GM21528 (cell line): ENCODE results near the gene TUBA4A.
"Not testable (repeated sequence)": the region's sequence is repeated elsewhere in the genome, so short reads cannot be mapped to it uniquely, and the experiment has no call there.

ENCODE experiments used
- ATAC-seq: cut with Tn5 transposase; IDR thresholded peaks from one replicate; pipeline ENCODE4 v1.9.1; 2021; ENCODE audit warnings: mild to moderate bottlenecking, moderate library complexity; ENCODE audit not compliant: unreplicated experiment, low FRiP score

Gene TUBA4A

DNA sequence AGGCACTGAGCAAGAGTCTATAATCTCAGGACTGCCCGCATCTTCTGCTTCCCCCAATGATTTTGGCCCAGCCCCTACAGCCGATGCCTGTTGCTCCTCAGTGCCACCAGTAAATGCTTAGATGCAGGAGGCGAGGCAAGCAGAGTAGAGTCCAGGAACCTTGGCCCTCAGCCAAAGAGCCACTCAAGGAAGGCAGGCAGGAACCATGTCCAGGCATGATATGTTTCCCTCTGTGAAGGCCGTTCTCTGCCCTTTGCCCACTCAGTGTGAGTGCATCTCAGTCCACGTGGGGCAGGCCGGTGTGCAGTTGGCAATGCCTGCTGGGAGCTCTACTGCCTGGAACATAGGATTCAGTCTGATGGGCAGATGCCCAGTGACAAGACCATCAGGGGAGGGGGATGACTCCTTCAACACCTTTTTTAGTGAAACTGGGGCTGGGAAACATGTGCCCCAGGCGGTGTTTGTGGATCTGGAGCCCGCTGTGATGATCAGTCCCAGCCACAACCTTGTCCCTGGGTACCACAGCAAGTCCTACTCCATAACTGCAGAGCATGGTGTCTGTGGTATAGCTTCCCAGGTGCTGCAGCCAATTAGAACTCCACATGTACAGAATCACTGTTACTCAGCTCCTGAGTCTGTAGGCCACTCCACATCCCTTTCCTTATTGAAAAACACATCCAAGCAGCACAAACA lies 15.8 kb upstream of the TUBA4A start:
- ATAC-seq: no peak

DNA sequence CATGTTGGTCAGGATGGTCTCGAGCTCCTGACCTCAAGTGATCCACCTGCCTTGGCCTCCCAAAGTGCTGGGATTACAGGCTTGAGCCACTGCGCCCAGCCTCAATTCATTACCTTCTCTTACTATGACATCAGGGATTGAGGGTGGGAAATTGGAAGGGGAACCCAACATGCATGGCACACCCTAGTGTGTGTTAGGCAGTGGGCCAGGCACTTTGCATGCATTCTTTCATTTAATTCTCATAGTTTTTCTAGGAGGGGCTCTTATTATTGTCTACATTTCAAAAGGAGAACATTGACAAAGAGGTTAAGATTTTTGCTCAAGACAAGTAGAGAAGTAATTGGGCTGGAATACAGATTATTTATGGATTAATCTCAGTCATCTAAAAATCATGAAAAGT lies 14.6 kb upstream of the TUBA4A start:
- no peak for ATAC-seq

DNA sequence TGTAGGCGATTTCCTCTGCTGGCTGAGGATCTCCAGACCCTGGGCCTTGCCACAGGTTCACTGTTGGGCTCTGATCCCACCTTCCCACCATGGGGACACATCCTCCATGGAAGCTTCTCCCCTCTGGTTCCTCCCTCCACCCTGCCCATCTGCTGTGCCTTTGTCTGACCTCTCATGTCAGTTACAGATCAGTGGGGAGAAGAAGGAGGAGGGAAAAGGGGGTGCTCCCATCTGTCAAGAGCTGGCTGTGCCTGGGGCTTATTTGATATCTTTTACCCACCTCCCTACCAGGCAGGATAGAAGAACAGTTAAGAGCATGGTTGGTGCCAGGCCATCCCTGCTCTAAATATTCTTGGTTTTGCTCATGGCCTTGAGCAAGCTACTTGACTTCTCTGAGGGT lies 13.2 kb upstream of the TUBA4A start:
- ATAC-seq: no peak

DNA sequence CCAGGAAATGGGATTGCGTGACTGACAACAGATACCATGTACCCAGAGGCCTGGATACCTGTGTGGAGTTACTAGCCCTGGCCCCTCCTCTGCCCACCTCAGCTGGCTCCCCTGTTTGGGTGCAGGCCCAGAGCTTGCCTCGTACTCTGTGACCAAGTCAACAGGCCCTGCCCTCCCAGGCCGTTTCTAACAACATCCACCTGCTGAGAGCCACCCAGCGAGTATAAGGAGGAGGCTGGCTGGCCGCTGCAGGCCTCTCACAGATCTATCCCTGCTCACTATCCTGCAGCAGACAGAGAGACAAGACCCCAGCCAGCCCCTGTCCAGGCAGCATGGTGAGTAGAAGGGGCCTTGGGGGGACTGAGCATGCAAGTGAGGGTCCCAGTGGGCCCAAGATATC lies 12.5 kb upstream of the TUBA4A start:
- ATAC-seq: no peak

DNA sequence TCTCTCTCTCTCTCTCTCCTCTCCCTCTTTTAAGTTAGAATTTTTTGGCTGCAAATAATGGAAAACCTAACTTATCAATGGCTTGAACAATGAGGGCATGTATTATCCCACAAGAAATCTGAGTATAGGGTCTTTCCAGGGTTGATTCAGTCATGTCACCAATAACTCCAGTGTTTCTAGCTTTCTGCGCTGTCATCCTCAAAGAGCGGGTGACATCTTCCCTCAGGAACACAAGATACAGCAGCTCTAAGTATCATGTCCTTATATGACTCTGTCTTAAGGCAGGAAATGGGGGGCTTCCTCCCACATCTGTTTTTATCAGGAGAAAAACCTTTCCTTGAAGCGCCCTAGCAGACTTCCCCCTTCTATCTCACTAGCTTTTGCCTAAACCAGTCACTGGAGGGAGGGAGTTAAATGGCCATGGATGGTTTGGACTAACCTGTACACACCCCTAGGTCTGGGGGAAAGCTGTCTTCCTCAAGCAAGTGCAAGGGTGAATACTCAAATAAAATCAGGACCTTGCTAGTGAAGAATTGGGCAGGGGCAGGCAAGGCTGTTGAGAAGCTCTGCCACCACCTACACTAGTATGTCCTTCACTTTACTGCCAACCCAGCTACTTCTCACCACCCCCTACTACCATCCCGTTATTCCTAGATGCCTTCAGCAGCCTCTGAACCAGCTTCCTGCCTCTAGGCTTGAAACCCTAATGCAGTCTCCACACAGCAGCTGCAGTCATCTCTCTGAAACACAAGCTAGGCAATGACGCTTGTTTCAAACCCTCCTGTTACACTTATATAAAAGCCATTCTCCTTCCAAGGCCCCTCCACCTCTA lies 7.5 kb upstream of the TUBA4A start:
- ATAC-seq: no peak

DNA sequence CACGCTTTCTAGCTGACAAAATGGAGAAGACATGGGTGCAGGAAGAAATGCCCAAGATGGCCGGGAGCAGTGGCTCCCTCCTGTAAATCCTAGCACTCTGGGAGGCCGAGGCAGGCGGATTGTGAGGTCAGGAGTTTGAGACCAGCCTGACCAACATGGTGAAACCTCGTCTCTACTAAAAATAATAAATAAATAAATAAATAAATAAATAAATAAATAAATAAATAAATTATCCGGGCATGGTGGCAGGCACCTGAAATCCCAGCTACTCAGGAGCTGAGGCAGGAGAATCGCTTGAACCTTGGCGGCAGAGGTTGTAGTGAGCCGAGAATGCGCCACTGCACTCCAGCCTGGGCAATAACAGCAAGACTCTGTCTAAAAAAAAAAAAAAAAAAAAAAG lies 5.2 kb upstream of the TUBA4A start:
- ATAC-seq: not testable (repeated sequence)

DNA sequence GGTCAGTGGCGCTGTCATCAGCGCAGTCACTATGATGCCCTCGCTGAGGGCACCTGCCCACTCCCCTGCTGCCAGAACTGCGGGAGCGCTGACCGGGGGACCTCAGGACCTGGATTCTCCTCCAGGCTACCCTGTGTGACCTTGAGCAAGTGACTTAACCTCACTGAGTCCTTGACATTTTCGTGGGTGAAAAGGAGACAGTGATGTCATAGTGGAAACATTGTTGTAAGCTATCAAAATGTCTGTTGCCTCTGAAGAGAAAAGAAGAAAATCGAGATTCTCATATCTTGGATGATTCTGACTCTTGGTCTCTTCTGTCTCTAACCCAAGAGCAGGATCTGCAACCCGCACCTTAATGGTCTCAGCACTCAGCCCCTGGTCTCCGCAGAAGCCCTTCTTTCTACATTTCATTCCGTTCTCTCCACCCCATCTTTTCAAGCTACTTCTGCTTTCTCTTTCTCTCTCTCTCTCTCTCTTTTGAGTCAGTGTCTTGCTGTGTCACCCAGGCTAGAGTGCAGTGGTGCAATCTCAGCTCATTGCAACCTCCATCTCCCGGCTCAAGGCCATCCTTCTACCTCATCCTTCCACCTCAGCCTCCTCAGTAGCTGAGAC lies 978 bp upstream of the TUBA4A start:
- peak; percentile 24 for ATAC-seq

DNA sequence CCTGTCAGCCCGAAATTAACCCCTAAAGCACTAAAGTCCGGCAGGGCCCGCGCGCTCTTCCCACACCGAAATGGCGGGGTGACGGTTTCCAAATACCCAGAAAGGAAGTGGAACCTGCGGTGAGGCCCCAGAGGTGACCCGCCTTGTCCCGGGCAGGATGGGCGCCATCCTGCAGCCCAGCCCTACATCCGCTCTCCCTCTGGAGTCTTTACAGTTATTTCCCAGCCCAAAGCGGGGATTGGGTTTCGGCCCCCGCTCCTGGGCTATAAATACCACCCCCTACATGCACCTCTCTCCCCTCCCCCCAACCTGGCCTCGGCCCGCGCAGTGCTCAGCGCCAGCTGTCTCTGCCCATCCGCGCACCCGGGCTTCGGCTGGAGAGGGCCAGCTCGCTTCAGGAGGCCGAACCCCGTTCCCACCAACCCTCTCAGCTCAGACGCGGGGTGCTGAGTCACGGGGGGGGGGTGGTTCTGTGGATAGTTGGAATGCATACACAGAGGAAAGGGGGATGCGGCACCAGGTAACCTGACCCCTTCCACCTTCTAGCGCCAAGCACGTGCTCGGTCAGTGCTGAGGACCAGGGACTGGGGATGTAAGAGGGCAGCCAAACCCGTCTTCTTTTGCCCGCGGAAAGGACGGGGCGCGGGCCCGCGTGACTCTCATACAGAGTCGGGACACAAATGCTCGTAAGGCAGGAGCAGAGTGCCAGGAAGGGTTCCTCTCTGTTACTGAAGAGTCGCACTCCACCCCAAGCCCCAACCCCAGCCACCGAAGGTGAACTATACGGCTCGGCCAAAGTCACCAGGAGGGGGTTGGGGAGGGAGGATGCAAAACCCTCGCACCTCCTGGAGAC lies 592 bp downstream of the TUBA4A start, which contains the start of gene TUBA4B:
TSS of gene TUBA4B (plus strand) at position 344 of the 853 bp plus-strand sequence. CDS start at position 509, 165 bp downstream.
- ATAC-seq: peak; percentile 20

DNA sequence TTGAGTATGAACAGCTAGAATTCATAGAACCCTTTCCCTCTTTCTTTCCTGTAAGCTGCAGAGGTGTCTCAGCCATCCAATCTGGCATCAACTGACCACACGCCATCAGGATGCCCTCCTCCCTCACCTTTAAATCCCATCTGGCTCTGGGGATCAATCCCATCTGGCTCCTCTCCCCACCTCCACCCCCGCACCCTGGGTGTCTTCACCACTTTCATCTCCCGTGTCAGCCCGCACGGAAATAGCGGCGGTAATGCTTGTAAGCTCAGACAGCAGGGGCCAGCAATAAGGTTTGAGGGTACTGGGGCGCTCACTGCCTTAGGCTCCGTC lies 1.2 kb downstream of the TUBA4A start:
- ATAC-seq: no peak

DNA sequence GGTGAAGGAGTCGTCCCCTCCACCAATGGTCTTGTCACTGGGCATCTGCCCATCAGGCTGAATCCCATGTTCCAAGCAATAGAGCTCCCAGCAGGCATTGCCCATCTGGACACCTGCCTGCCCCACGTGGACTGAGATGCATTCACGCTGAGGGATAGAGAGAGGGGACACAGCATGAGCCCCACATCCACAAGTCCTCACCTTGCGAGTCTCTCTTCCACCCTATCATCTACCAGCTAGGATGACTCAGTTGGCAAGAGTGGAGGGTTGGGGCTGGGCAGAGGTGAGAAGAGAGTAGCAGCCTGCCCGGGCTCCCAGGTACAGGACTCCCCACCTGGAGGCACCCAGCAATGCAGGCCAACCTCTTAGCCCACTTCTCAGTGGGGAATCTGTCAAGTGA lies 1.6 kb downstream of the TUBA4A start:
- ATAC-seq: no peak

DNA sequence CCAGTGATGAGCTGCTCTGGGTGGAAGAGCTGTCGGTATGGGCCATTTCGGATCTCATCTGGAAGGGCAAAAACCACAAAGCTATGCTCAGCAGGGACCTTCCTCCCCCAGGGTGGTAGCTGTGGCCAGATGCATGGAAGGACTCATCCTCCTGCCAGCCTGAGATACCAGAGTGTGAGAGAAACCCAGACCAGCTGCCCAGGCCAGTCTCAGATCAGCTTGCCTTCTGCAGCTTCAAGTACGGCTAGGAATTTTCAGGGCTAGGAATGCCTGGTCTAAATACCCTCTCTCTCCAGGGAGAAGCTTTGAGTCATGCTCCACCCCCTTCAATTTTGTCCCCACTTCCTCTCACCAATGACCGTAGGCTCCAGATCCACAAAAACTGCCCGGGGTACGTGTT lies 2.1 kb downstream of the TUBA4A start:
- no peak for ATAC-seq

DNA sequence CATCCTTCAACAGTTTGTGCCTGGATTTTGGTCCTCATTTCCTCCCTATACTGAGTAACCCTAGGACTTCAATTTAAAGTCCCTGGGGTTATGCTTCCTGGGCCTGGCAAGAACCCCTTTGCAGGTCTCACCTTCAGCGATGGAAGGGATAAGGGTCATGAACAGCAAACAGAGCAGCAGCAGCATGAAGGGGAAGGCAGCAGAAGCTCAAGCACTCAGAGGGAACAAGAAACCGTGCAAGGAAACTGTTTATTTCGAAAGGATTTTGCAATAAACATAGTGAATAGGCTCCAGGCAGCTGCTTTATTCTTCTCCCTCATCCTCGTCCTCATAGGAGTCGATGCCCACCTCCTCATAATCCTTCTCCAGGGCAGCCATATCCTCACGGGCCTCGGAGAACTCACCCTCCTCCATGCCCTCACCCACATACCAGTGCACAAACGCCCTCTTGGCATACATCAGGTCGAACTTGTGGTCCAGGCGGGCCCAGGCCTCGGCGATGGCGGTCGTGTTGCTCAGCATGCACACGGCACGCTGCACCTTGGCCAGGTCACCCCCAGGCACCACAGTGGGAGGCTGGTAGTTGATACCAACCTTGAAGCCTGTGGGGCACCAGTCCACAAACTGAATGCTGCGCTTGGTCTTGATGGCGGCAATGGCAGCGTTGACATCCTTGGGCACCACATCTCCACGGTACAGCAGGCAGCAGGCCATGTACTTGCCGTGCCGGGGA lies 3.5 kb downstream of the TUBA4A start:
- ATAC-seq: no peak

DNA sequence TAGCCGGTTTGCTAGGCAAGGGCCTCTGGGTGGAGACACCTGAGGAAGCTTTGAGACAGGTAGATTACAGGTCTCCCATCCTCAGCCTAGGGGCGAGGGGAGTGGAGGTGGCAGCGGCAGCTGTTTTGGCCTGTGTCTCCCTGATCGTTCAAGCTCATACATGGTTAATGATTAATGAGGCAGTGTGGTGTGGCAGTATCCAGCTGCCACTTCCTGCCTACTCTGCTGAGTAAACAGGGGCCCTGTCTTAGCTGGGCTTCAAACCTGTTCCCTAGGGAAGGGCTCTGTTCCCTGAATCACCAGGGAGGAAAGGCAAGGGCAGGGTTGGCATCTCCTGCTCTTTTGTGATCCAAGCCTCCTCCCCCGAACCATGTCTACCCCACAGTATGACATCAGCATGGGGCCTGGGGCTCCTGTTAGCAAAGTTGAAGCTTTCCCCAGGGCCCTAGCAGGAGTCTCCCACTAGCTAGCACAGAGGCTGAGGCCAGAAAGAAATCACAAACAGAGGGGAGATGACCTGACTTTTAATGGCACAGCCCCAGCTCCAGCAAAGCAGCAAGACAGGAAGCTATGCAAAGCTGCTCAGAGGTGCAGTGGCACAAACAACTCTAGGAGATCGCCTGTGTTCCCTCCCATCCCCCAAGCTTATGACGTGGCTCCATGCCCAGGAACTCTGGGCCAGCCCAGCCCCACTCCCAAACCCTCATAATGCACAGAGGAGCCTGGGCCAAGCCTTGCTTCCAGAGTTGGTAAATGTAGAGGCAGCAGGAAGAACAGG lies 4.3 kb downstream of the TUBA4A start:
- ATAC-seq: peak; percentile 36

DNA sequence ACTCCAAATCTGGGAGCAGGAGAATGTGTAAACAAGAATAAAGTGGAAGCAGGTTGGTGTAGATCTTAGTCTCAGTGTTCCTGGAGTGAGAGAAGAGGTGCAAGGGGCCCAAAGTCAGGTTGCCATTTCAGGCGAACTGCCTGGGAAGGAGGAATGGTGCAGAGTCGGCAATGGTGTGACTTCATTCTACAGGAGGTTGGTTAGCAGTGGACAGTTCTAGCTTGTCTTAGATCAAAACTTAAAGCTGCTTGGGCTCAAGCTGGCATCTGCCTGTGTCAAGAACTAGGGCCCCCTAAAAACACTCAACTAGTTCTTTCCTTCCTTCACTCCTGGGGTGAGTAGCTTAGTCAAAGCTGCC lies 4.9 kb downstream of the TUBA4A start:
- no peak for ATAC-seq

DNA sequence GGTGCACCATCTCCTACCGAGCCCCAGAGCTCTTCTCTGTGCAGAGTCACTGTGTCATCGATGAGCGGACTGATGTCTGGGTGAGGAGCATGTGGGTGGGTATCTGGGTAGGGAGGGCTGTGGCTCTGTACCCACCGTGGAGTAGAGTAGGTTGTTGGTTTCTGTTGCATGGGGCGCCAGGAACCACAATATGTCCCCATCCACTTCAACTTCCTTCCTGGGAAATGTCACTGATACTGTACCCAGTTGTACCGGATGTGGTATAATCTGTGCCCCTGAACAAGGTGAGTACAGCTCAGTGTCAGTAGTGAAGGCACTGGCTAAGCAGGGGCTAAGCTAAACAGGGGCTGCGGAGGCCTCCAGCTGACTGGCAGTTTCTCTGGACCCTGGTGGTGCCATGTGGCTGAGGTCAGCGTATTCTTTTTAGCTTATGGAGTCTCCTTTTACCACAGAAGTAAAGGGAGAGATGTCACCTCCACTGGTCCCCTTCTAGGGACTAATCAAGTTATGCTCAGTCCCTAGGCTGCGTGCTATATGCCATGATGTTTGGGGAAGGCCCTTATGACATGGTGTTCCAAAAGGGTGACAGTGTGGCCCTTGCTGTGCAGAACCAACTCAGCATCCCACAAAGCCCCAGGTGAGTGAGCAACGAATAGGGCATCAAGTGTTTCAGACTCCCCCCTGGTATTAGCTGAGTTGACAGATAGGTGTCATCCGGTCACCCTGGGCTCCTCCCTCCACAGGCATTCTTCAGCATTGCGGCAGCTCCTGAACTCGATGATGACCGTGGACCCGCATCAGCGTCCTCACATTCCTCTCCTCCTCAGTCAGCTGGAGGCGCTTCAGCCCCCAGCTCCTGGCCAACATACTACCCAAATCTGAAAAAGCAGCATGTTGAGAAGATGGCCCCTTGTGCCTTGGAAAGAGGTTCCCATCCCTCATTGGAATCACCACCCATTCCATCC lies 5.8 kb downstream of the TUBA4A start:
- ATAC-seq: no peak

DNA sequence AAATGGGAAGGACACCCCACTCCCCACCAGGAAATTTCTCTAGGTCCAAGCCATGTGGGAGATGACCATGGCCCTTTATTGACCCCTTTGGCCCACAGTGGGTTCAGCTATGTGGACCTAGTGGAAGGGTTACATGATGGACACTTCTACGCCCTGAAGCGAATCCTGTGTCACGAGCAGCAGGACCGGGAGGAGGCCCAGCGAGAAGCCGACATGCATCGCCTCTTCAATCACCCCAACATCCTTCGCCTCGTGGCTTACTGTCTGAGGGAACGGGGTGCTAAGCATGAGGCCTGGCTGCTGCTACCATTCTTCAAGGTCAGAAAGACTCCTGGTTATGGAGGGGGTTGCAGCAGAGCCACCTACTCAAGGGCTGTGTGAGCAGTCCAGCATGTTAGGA lies 7.2 kb downstream of the TUBA4A start:
- ATAC-seq: no peak

DNA sequence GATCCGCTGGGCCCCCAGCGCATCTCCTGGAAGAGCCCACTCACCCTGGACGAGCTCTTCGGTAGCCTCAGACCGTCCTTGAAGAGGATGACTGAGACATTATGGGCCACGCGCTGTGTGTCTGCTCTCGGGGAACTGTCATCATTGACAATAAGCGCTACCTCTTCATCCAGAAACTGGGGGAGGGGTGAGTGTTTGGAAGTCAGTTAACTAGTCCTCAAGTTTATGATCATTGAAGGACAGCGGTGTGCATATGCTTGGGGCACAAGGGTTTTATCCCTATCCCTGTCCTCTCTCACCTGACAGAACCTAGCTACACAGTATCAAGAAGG lies 7.9 kb downstream of the TUBA4A start:
- no peak for ATAC-seq

DNA sequence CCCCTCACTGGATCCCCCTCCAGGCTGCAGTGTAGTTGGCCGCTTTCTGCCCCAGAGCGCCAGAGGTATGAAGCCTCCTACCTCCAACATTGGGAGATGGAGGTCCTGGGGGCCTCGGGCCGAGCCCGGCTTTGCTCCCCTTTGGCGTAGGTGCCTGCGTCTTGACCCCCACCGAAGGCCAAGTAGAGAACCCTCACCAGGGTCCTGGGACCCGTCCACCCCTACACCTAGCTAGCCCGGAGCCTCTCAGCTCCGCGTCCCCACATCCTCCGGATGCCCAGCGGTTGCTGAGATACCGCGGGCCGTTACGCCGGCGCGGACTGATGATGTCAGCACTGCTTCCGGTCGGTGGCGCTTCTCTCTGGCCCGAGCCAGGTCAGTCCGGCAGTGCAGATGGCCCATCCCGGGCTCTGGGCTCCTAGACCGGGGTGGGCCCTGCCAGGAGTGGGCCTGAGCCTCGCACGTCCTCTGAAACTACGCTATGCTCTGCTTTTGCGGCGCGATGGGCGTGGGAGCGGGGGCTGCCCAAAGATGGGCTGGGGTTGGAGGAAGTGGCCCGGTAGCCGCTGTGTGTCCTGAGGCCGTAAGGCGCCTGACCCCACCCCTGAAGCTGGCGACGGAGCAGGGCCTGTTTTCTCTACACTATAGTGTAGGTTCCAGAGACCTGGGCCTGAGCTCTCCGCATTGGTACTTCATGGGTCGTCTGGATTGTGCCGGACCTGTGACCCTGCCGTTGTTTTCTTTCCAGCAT lies 8.4 kb downstream of the TUBA4A start, which contains the start of the genes GLB1L and STK16:
TSS of gene GLB1L (minus strand) at position 297 of the 751 bp plus-strand sequence. CDS start 1,871 bp downstream, outside the sequence.
TSS of gene STK16 (plus strand) at position 332 of the 751 bp plus-strand sequence. CDS start 521 bp downstream, outside the sequence.
- ATAC-seq: peak; percentile 70
